GM21528 (cell line): Measurements from ENCODE around the gene MZB1.
"Not testable (repeated sequence)": the region's sequence is repeated elsewhere in the genome, so short reads cannot be mapped to it uniquely, and the experiment has no call there.

ENCODE experiments used
- ATAC-seq: cut with Tn5 transposase; IDR thresholded peaks from one replicate; pipeline ENCODE4 v1.9.1; 2021; ENCODE audit warnings: mild to moderate bottlenecking, moderate library complexity; ENCODE audit not compliant: unreplicated experiment, low FRiP score

The MZB1 gene

GRCh38 chr5:139378101-139378825 lies 11.4 kb downstream of the MZB1 start:
- ATAC-seq, result no peak

- no peak for ATAC-seq
Observed at GRCh38 chr5:139377226-139377625, 12.5 kb downstream of the MZB1 start.

DNA sequence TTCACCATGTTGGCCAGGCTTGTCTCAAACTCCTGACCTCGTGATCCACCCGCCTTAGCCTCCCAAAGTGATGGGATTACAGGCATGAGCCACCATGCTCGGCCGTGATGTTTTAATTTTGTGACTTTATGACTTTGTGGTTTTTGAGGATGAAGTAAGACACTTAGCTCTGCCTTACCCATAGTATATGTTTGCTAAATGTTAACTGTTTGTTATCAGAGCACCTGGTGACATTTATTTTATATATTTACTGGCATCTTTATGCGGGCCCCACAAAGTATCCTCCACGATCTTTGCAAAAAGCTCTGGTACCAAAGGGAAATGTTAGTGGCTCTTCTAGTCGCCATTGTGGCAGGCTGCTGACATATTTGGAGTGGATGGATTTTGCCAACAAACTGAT lies 13.3 kb downstream of the MZB1 start:
- no peak for ATAC-seq

GRCh38 chr5:139374909-139375308 lies 14.8 kb downstream of the MZB1 start:
- ATAC-seq, result no peak

- no peak for ATAC-seq
Observed at GRCh38 chr5:139371482-139372435, 18.0 kb downstream of the MZB1 start.

DNA sequence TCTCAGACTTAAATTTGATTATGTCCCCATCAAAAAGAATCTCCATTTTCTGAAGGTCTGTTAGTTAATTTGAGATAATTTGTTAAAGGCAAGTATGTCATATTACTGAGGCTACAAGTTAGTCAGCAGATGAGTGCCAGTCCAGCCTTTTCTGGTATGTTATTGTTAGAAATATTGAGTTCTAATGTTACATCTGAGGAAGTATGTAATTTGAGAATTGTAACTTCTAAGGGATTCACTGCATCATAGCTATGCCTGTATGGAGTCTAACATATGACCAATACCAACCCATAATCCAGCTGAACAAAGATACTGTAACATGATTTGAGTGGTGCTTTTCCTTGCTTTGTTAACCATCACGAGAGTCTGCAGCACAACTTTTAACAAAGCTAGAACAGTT lies 20.5 kb downstream of the MZB1 start:
- no peak for ATAC-seq

DNA sequence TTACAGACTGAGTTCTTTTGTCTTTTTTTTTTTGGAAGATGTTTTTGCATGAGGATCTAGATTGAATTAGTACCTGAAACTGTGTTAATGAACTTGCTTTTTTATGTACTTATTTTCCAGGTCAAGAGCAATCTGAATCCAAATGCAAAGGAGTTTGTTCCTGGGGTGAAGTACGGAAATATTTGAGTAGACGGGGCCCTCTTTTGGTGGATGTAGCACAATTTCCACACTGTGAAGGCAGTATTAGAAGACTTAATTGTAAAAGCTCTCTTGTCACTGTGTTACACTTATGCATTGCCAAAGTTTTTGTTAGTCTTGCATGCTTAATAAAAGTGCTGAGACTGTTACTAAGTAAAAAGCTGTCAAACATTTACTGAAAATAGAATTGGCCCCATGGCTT lies 21.1 kb downstream of the MZB1 start:
- ATAC-seq, result no peak

GRCh38 chr5:139364466-139364865 lies 25.2 kb downstream of the MZB1 start:
- no peak for ATAC-seq

- no peak for ATAC-seq
Observed at GRCh38 chr5:139363937-139364336, 25.8 kb downstream of the MZB1 start.

GRCh38 chr5:139361835-139362429 lies 27.8 kb downstream of the MZB1 start:
- ATAC-seq, result no peak

DNA sequence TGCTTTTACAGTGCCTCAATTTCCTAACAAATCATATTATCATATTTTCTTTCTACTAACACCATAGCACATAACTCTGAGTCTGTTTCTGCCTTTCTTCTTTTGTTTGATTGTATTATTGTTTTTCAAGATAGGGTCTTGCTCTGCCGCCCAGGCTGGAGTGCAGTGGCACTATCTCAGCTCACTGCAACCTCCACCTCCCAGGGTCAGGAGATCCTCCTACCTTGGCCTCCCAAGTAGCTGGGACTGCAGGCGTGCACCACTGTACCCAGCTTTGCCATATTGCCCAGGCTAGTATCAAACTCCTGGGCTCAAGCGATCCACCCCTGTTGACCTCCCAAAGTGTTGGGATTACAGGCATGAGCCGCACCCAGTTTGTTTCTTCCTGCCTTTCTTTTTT lies 29.3 kb downstream of the MZB1 start:
- ATAC-seq, result no peak

- no peak for ATAC-seq
Observed at GRCh38 chr5:139358064-139358463, 31.6 kb downstream of the MZB1 start.

- ATAC-seq, result not testable (repeated sequence)
Observed at GRCh38 chr5:139355900-139356299, 33.8 kb downstream of the MZB1 start.

DNA sequence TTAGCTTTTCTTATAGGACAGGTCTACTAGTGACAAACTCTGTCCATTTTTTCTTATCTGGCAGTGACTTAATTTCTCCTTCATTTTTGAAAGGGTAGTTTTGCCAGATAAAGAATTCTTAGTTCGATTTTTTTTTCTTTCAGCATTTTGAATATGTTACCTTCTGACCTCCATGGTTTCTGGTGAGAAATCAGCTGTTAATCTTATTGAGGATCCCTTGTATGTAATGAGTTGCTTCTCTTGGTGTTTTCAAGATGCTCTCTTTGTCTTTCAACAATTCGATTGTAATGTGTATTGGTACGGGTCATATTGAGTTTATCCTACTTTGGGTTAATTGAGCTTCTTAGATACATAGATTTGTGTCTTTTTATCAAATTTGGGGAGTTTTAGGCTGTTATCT lies 35.5 kb downstream of the MZB1 start:
- ATAC-seq, result no peak

DNA sequence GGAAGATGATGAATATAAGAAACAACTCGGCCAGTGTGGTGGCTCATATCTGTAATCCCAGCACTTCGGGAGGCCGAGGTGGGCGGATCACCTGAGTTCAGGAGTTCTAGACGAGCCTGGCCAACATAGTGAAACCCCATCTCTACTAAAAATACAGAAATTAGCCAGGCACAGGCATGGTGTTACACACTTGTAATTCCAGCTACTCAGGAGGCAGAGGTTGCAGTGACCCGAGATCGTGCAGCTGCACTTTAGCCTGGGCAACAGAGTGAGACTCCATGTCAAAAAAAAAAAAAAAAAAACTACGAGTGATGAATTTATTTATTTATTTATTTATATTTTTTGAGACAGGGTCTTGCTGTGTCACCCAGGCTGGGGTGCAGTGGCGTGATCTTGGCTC lies 41.9 kb downstream of the MZB1 start:
- ATAC-seq, result not testable (repeated sequence)

GRCh38 chr5:139345442-139345841 lies 44.3 kb downstream of the MZB1 start:
- not testable (repeated sequence) for ATAC-seq

DNA sequence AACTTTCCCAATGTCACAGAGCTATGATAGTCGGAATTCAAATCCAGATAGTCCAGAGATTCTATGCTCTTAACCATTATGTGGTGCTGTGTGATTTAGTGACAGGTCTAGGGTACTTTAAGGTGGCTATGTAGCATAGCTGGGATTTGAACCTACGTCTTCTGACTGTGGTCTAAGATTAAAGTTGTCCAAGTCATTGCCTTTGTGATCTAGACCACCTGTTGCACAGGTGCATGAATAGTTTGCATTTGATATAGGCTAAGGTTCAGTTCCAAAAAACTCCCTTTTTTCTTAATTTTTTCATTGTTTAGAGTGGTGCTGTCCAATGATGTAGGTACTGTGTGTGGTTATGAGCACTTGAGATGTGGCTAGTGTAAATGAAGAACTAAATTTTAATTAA lies 45.5 kb downstream of the MZB1 start:
- ATAC-seq, result no peak

DNA sequence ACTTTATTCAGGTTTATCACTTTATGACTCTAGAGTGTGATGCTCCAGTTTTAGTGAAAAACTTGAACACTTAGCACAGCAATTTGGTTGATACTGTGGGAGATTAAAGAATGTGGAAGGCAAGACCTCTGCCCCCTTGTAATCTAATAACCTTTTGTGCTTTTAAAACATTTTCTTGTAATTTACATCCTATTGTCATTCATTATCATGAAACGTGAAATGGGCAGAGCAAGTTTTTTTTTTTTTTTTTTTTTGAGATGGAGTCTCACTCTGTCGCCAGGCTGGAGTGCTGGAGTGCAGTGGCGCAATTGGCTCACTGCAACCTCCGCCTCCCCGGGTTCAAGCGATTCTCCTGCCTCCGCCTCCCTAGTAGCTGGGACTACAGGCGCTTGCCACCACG lies 46.2 kb downstream of the MZB1 start:
- no peak for ATAC-seq

DNA sequence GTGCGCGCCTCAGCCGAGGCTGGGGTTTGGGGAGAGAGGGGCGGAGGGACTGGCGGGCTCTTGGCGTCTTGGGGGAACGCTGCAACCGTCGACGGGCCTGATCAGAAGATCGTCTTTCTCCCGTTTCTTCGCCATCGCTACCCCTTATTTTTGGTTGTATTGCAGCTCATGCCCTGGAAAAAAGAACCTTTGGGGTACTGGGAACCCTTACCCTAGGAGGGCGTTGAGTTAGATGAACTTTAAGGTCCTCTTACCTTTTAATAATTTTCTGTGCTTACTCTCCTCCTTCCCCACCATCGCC lies 47.3 kb downstream of the MZB1 start:
- ATAC-seq, result peak; percentile 52

GRCh38 chr5:139341689-139342422 lies 47.9 kb downstream of the MZB1 start, which contains the start of gene PAIP2:
Gene PAIP2, plus strand, starts transcription at chr5:139341854. Its CDS starts 21,931 bp downstream, at chr5:139363785.
- peak; percentile 90 for ATAC-seq
